K562 (cell line): Measurements from ENCODE around the gene CNKSR3.

Experiments used
- CTCF ChIP-seq, 3 experiments: IDR thresholded peaks in 2 of 3; conservative IDR thresholded peaks in 1 of 3; 2 replicates each; pipeline ENCODE4 v1.5.1; 2011 to 2012; ENCODE audit warnings: low read length in 3 of 3, mild to moderate bottlenecking in 3 of 3, control low read depth in 2 of 3, improper control_type of control experiment in 1 of 3, inconsistent platforms in 1 of 3, low read depth in 1 of 3, mixed read lengths in 1 of 3, moderate library complexity in 1 of 3; ENCODE audit not compliant: insufficient read depth in 2 of 3
- MAX ChIP-seq: sonication (generic); formaldehyde crosslinking; IDR thresholded peaks from 2 replicates; pipeline ENCODE4 v1.9.0; 2022; ENCODE audit warnings: mild to moderate bottlenecking, missing genetic modification reagents
- NR2C2 ChIP-seq, 2 experiments: fragments of 200-800 bp in 1 of 2; sonication (Bioruptor generic) in 1 of 2; sonication (generic) in 1 of 2; formaldehyde crosslinking in 1 of 2; IDR thresholded peaks; 2 replicates each; pipeline versions ENCODE4 v1.6.1 to v1.8.0; 2016 to 2022; ENCODE audit warnings: mild to moderate bottlenecking in 1 of 2, missing compliant biosample characterization in 1 of 2, missing genetic modification characterization in 1 of 2, missing genetic modification reagents in 1 of 2
- PHB ChIP-seq: fragments of 250-450 bp; sonication (Bioruptor Pico); IDR thresholded peaks from 2 replicates; pipeline ENCODE4 v1.5.0; 2021
- RCOR1 ChIP-seq, 2 experiments: IDR thresholded peaks; 2 replicates each; pipeline ENCODE4 v1.6.1; 2012; ENCODE audit warnings: low read depth in 2 of 2, low read length in 2 of 2, borderline replicate concordance in 1 of 2, improper control_type of control experiment in 1 of 2
- SP2 ChIP-seq: IDR thresholded peaks from 2 replicates; pipeline ENCODE4 v1.6.1; 2011; ENCODE audit warnings: mild to moderate bottlenecking, low read depth, low read length, moderate library complexity; ENCODE audit not compliant: poor library complexity, severe bottlenecking; ENCODE audit errors: extremely low read depth
- TGIF2 ChIP-seq: sonication (generic); formaldehyde crosslinking; IDR thresholded peaks from 2 replicates; pipeline ENCODE4 v1.8.1; 2022; ENCODE audit warnings: mild to moderate bottlenecking, missing genetic modification reagents, moderate library complexity
- ZBTB7A ChIP-seq: IDR thresholded peaks from 2 replicates; pipeline ENCODE4 v1.6.1; 2011; ENCODE audit warnings: low read depth, mild to moderate bottlenecking, low read length, moderate library complexity, borderline replicate concordance; ENCODE audit not compliant: control insufficient read depth
- ZC3H8 ChIP-seq: fragments of 450-650 bp; IDR thresholded peaks from 2 replicates; pipeline ENCODE4 v1.6.1; 2017
- ZNF174 ChIP-seq: fragments of 250-450 bp; sonication (Bioruptor Pico); IDR thresholded peaks from 2 replicates; pipeline ENCODE4 v1.4.0; 2020; ENCODE audit warnings: mild to moderate bottlenecking

- TF ChIP-seq ZC3H8: no peak
- TF ChIP-seq TGIF2 (CRISPR knock-in tag): no peak
- TF ChIP-seq RCOR1 (IDR thresholded peaks at IDR 0.05; ENCODE audit: borderline replicate concordance in 1 of 2, low read depth in 2 of 2, low read length in 2 of 2): peak in 1 of 2 experiments; percentile 65; a peak in 1 of 4 replicates
- no peak for TF ChIP-seq PHB (CRISPR knock-in tag)
- TF ChIP-seq ZBTB7A: no peak
- no peak for TF ChIP-seq SP2
- TF ChIP-seq CTCF (IDR thresholded peaks at IDR 0.05 in 2 of 3, conservative IDR thresholded peaks at IDR 0.05 in 1 of 3; ENCODE audit: insufficient read depth in 2 of 3, low read depth in 1 of 3, low read length in 3 of 3): no peak
- TF ChIP-seq ZNF174 (CRISPR knock-in tag): no peak
- no peak for TF ChIP-seq NR2C2 (CRISPR knock-in tag; IDR thresholded peaks at IDR 0.05)
- TF ChIP-seq NR2C2 (tag; IDR thresholded peaks at IDR 0.05): no peak
- no peak for TF ChIP-seq MAX
These were observed 3.3 kb upstream of the CNKSR3 start for GRCh38 chr6:154513601-154514320.
